ENCODE results near the gene GPSM1. TPM values are rescaled to one million over a fixed set of nuclear protein-coding genes. Genes with fewer than 3 reads are reported as not detected.

Gene GPSM1
- total RNA-seq, 1 donor: 39.1 TPM

- H3K27ac ChIP-seq (ENCODE audit: low read depth, low read length): no peak overlapping the region
- H4K20me1 ChIP-seq (ENCODE audit: insufficient read depth, low read length): no peaks in the 10 kb centered on the region
- no peak for TF ChIP-seq CTCF (IDR thresholded peaks at IDR 0.05; ENCODE audit: extremely low read depth, low read depth, low read length)
- no peak overlapping the region for H3K4me3 ChIP-seq (ENCODE audit: insufficient read depth, low read length)
- DNase-seq (ENCODE audit: insufficient read length, low spot score, missing footprints): no peak
- no peak overlapping the region for H2AFZ ChIP-seq (ENCODE audit: low read length)
- no peak overlapping the region for H3K4me2 ChIP-seq (ENCODE audit: insufficient read depth, low read length)
- no peaks in the 10 kb centered on the region for H3K36me3 ChIP-seq (ENCODE audit: insufficient read depth, low read length)
- H3K27me3 ChIP-seq (ENCODE audit: insufficient read depth, low read length): no peaks in the 10 kb centered on the region
- H3K79me2 ChIP-seq (ENCODE audit: insufficient read depth, low read length): no peaks in the 10 kb centered on the region
- no peaks in the 10 kb centered on the region for H3K4me1 ChIP-seq (ENCODE audit: insufficient read depth, low read length)
- H3K9me3 ChIP-seq (ENCODE audit: low read depth, low read length): no peaks in the 10 kb centered on the region
Observed at GRCh38 chr9:136291306-136292025, 35.9 kb upstream of the GPSM1 start.

- Histone ChIP-seq H3K36me3 (ENCODE audit: insufficient read depth, low read length) (no peaks in the 10 kb centered on the region), H3K9me3 (ENCODE audit: low read depth, low read length) (no peaks in the 10 kb centered on the region), H3K27me3 (ENCODE audit: insufficient read depth, low read length) (no peaks in the 10 kb centered on the region), H3K4me2 (ENCODE audit: insufficient read depth, low read length) (no peak overlapping the region), H2AFZ (ENCODE audit: low read length) (no peak overlapping the region), H3K4me1 (ENCODE audit: insufficient read depth, low read length) (no peaks in the 10 kb centered on the region), H3K79me2 (ENCODE audit: insufficient read depth, low read length) (no peaks in the 10 kb centered on the region), H4K20me1 (ENCODE audit: insufficient read depth, low read length) (no peaks in the 10 kb centered on the region), H3K4me3 (ENCODE audit: insufficient read depth, low read length) (no peak overlapping the region), H3K27ac (ENCODE audit: low read depth, low read length) (no peak overlapping the region)
- TF ChIP-seq CTCF (IDR thresholded peaks at IDR 0.05; ENCODE audit: extremely low read depth, low read depth, low read length): no peak
- DNase-seq (ENCODE audit: insufficient read length, low spot score, missing footprints): no peak
Observed at GRCh38 chr9:136292026-136292538, 35.3 kb upstream of the GPSM1 start.

- no peaks in the 10 kb centered on the region for H4K20me1 ChIP-seq (ENCODE audit: insufficient read depth, low read length)
- H3K4me2 ChIP-seq (ENCODE audit: insufficient read depth, low read length): no peak overlapping the region
- H3K36me3 ChIP-seq (ENCODE audit: insufficient read depth, low read length): no peaks in the 10 kb centered on the region
- no peaks in the 10 kb centered on the region for H3K9me3 ChIP-seq (ENCODE audit: low read depth, low read length)
- TF ChIP-seq CTCF (IDR thresholded peaks at IDR 0.05; ENCODE audit: extremely low read depth, low read depth, low read length): no peak
- no peak for DNase-seq (ENCODE audit: insufficient read length, low spot score, missing footprints)
- no peaks in the 10 kb centered on the region for H3K27me3 ChIP-seq (ENCODE audit: insufficient read depth, low read length)
- H3K4me3 ChIP-seq (ENCODE audit: insufficient read depth, low read length): no peak overlapping the region
- no peaks in the 10 kb centered on the region for H3K79me2 ChIP-seq (ENCODE audit: insufficient read depth, low read length)
- H3K4me1 ChIP-seq (ENCODE audit: insufficient read depth, low read length): no peaks in the 10 kb centered on the region
- H3K27ac ChIP-seq (ENCODE audit: low read depth, low read length): no peak overlapping the region
- H2AFZ ChIP-seq (ENCODE audit: low read length): no peak overlapping the region
Observed at GRCh38 chr9:136292591-136293448, 34.5 kb upstream of the GPSM1 start.
